Measurements from ENCODE around the gene POLE2. TPM values are rescaled to one million over a fixed set of nuclear protein-coding genes. Genes with fewer than 3 reads are reported as not detected.

The POLE2 gene
- total and polyA plus RNA-seq, 2 of the 13 experiments (the other 11 are each of a cell fraction or from before 2014, with no cell fraction given), result 16.6 to 37.0 TPM

GRCh38 chr14:49641697-49642129 lies 46.3 kb downstream of the POLE2 start (continued):
- TF ChIP-seq E2F5 (CRISPR knock-in tag; conservative IDR thresholded peaks at IDR 0.05) (no peak), NONO (IDR thresholded peaks at IDR 0.05) (no peak), NONO (CRISPR knock-in tag; conservative IDR thresholded peaks at IDR 0.05) (peak; percentile 82), ZBTB21 (CRISPR knock-in tag; IDR thresholded peaks at IDR 0.05) (peak; percentile 62), ZNF446 (CRISPR knock-in tag; IDR thresholded peaks at IDR 0.05) (no peak), MAFK (conservative IDR thresholded peaks at IDR 0.05 in 1 of 2, IDR thresholded peaks at IDR 0.05 in 1 of 2; ENCODE audit: low read length in 2 of 2) (no peak), ZNF556 (CRISPR knock-in tag; IDR thresholded peaks at IDR 0.05; ENCODE audit: borderline replicate concordance) (peak; percentile 46; the same call in 1 of the 2 replicates), SATB2 (CRISPR knock-in tag; IDR thresholded peaks at IDR 0.05) (no peak; the same call in 1 of the 2 replicates), ZNF264 (CRISPR knock-in tag; IDR thresholded peaks at IDR 0.05) (peak; percentile 94), NFKBIZ (CRISPR knock-in tag; IDR thresholded peaks at IDR 0.05) (peak; percentile 78), HNRNPK (IDR thresholded peaks at IDR 0.05; ENCODE audit: low read depth, low read length, poor library complexity, severe bottlenecking) (peak; percentile 94), ZKSCAN8 (CRISPR knock-in tag; IDR thresholded peaks at IDR 0.05; ENCODE audit: borderline replicate concordance) (peak; percentile 93), ZNF362 (CRISPR knock-in tag; IDR thresholded peaks at IDR 0.05; ENCODE audit: borderline replicate concordance) (peak; percentile 69; the same call in 1 of the 2 replicates), ZNF503 (CRISPR knock-in tag; IDR thresholded peaks at IDR 0.05) (peak; percentile 63; the same call in 1 of the 2 replicates), ZBTB39 (CRISPR knock-in tag; IDR thresholded peaks at IDR 0.05) (no peak), MNT (IDR thresholded peaks at IDR 0.05) (no peak), FOXO1 (CRISPR knock-in tag; IDR thresholded peaks at IDR 0.05) (peak; percentile 98), SMAD3 (CRISPR knock-in tag; IDR thresholded peaks at IDR 0.05) (no peak), ZNF468 (CRISPR knock-in tag; IDR thresholded peaks at IDR 0.05) (no peak), KDM1A (CRISPR knock-in tag; IDR thresholded peaks at IDR 0.05) (no peak), HIVEP1 (CRISPR knock-in tag; IDR thresholded peaks at IDR 0.05) (peak; percentile 83; the same call in 1 of the 2 replicates), MED8 (CRISPR knock-in tag; IDR thresholded peaks at IDR 0.05; ENCODE audit: insufficient replicate concordance) (peak; percentile 23), ZNF180 (CRISPR knock-in tag; IDR thresholded peaks at IDR 0.05; ENCODE audit: borderline replicate concordance, low read depth) (no peak), PHF8 (CRISPR knock-in tag; IDR thresholded peaks at IDR 0.05) (0 out of 2 replicates have a peak, but pooled peaks have one; percentile 33), ZNF772 (CRISPR knock-in tag; IDR thresholded peaks at IDR 0.05) (peak; percentile 67; the same call in 1 of the 2 replicates)
